Gastrocnemius medialis (tissue), 4 donors: ENCODE data around the gene CDK14. TPM values are rescaled to one million over a fixed set of nuclear protein-coding genes. Genes with fewer than 3 reads are reported as not detected.
"Not testable (repeated sequence)": the region's sequence is repeated elsewhere in the genome, so short reads cannot be mapped to it uniquely, and the experiment has no call there.

Experiments
- ATAC-seq, 2 donors: fragments of 150-250 bp; one replicate each; pipeline ENCODE4 v1.9.1; 2016
- DNase-seq, 2 donors: peaks; one replicate each; pipeline ENCODE4 v3.0.0-alpha.2; 2019
- H3K27ac ChIP-seq, 4 donors: fragments of 200-600 bp; sonication (generic); 1 replicate in 1 of 4; 2 replicates in 3 of 4; pipeline ENCODE4 v1.5.1; 2016 to 2018; ENCODE audit warnings: mild to moderate bottlenecking in 2 of 4, moderate library complexity in 1 of 4
- H3K27me3 ChIP-seq, 3 donors: fragments of 200-600 bp; sonication (generic) in 2 of 3; 1 replicate in 1 of 3; 2 replicates in 2 of 3; pipeline versions ENCODE4 v1.5.1 to v1.6.0; 2016 to 2019; ENCODE audit warnings: mild to moderate bottlenecking in 1 of 3, moderate library complexity in 1 of 3
- H3K36me3 ChIP-seq, 2 donors: fragments of 200-600 bp; sonication (generic) in 1 of 2; one replicate each; pipeline ENCODE4 v1.5.1; 2017 to 2018
- H3K4me1 ChIP-seq, 2 donors: fragments of 200-600 bp; sonication (generic) in 1 of 2; one replicate each; pipeline ENCODE4 v1.5.1; 2016 to 2017; ENCODE audit warnings: mild to moderate bottlenecking in 2 of 2
- H3K4me3 ChIP-seq, 4 donors: fragments of 200-600 bp; sonication (generic) in 3 of 4; 1 replicate in 1 of 4; 2 replicates in 3 of 4; pipeline ENCODE4 v1.5.1; 2016 to 2019; ENCODE audit warnings: mild to moderate bottlenecking in 2 of 4
- H3K9me3 ChIP-seq, 3 donors: fragments of 200-600 bp; sonication (generic) in 2 of 3; 1 replicate in 1 of 3; 2 replicates in 2 of 3; pipeline ENCODE4 v1.5.1; 2016 to 2019
- CTCF ChIP-seq, 5 experiments: fragments of 450-650 bp in 3 of 5; fragments of 200-600 bp in 2 of 5; sonication (generic) in 2 of 5; IDR thresholded peaks in 4 of 5; conservative IDR thresholded peaks in 1 of 5; 1 replicate in 4 of 5; 2 replicates in 1 of 5; pipeline ENCODE4 v1.5.1; 2016 to 2019; ENCODE audit warnings: antibody characterized with exemption in 5 of 5, mild to moderate bottlenecking in 3 of 5, moderate library complexity in 3 of 5
- POLR2A ChIP-seq, 2 donors: fragments of 450-650 bp; IDR thresholded peaks; one replicate each; pipeline ENCODE4 v1.6.1; 2017; ENCODE audit warnings: antibody characterized with exemption in 2 of 2, mild to moderate bottlenecking in 2 of 2, moderate library complexity in 2 of 2
- in situ Hi-C, 4 donors: fragments of 200-750 bp; cut with MboI; loops; one replicate each; pipeline versions ENCODE4 v1.15.0 to v1.8.0; 2017; ENCODE audit warnings: low sequenced_read_pairs in 4 of 4
- intact Hi-C: fragments of 100-400 bp; cut with DNase I; formaldehyde crosslinking; loops from one replicate; pipeline ENCODE4 v1.15.1; 2023; ENCODE audit warnings: low total_unique reads
- total RNA-seq, 4 donors: library from RNA; depleted of rRNA; stranded (reverse); fragments of >200 nt; gene quantifications; one replicate each; pipeline versions ENCODE4 v1.1.0 to v1.2.3, GENCODE V29; 2016

CDK14 gene
- total RNA-seq, 4 donors from 2014 or later, result 3.9 to 8.6 (median 7.3) TPM

- in situ Hi-C loops (no loop called here), intact Hi-C loops (no loop called here)
- Histone ChIP-seq H3K9me3 (no peaks in the 10 kb centered on the region), H3K27ac (peak overlapping the region; percentile 32 to 77 (median 52)), H3K36me3 (no peaks in the 10 kb centered on the region), H3K4me1 (peaks cover 17 to 39% of the 10 kb centered on the region in 2 donors), H3K27me3 (no peaks in the 10 kb centered on the region), H3K4me3 (peak overlapping the region in 2 of 4 donors; percentile 10)
- ATAC-seq, result peak; percentile 78 to 87
- peak in 1 of 2 donors; percentile 43 for DNase-seq
- TF ChIP-seq CTCF (IDR thresholded peaks at IDR 0.05 in 4 of 5, conservative IDR thresholded peaks at IDR 0.05 in 1 of 5) (no peak), POLR2A (IDR thresholded peaks at IDR 0.05) (no peak)
Observed at GRCh38 chr7:90766814-90767564, 170.9 kb downstream of the CDK14 start.

- DNase-seq, result no peak
- intact Hi-C loops, result no loop called here
- peaks cover 17 to 39% of the 10 kb centered on the region in 2 donors for H3K4me1 ChIP-seq
- ATAC-seq, result no peak
- no peaks in the 10 kb centered on the region for H3K36me3 ChIP-seq
- no peaks in the 10 kb centered on the region for H3K9me3 ChIP-seq
- TF ChIP-seq POLR2A (IDR thresholded peaks at IDR 0.05) (no peak), CTCF (IDR thresholded peaks at IDR 0.05 in 4 of 5, conservative IDR thresholded peaks at IDR 0.05 in 1 of 5) (no peak)
- no peaks in the 10 kb centered on the region for H3K27me3 ChIP-seq
- H3K4me3 ChIP-seq, result no peak overlapping the region
- H3K27ac ChIP-seq, result no peak overlapping the region
- in situ Hi-C loops, result no loop called here
Observed at GRCh38 chr7:90768301-90768700, 172.2 kb downstream of the CDK14 start.

GRCh38 chr7:90769036-90769435, 172.9 kb downstream of the CDK14 start:
- H3K27me3 ChIP-seq, result no peaks in the 10 kb centered on the region
- peaks cover 17 to 39% of the 10 kb centered on the region in 2 donors for H3K4me1 ChIP-seq
- no peak overlapping the region for H3K27ac ChIP-seq
- ATAC-seq, result no peak
- H3K4me3 ChIP-seq, result no peak overlapping the region
- H3K36me3 ChIP-seq, result no peaks in the 10 kb centered on the region
- in situ Hi-C loops, result no loop called here
- TF ChIP-seq POLR2A (IDR thresholded peaks at IDR 0.05) (no peak), CTCF (IDR thresholded peaks at IDR 0.05 in 4 of 5, conservative IDR thresholded peaks at IDR 0.05 in 1 of 5) (no peak)
- intact Hi-C loops, result no loop called here
- no peaks in the 10 kb centered on the region for H3K9me3 ChIP-seq
- no peak for DNase-seq

DNA sequence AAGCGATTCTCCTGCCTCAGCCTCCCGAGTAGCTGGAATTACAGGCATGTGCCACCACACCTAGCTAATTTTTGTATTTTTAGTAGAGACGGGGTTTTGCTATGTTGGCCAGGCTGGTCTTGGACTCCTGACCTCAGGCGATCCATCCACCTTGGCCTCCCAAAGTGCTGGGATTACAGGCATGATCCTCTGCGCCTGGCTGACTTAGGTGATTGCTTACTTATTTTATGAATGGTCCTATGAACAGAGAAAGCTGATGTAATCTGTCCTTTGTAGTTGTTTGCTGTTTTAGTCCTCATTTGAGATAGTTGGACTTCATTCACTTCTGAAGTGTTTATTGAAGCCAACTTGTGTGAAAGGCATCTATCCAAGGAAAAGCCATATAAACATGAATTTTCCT, 173.4 kb downstream of the CDK14 start:
- in situ Hi-C loops, result not testable (repeated sequence)

DNA sequence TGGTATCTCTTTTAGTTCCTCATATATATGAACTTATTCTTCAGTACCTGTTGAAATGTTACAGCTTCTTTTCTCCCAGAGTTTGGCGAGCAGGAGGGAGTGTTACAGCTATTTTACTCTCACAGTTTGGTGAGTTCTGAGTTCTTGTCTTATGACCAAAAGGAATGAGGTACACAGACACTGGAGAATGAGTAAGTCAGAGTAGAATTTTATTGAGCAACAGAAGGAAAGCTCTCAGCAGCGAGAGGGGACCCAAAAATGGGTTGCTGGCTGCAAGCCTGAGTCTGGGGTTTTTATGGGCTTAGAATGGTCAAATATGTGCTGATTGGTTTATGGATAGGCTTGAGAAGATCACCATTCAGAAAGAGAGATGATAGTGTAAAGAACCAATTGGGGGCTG, 175.2 kb downstream of the CDK14 start:
- ATAC-seq, result no peak
- in situ Hi-C loops (no loop called here), intact Hi-C loops (no loop called here)
- Histone ChIP-seq H3K27ac (no peak overlapping the region), H3K27me3 (no peaks in the 10 kb centered on the region), H3K4me1 (peaks cover 15 to 28% of the 10 kb centered on the region in 2 donors), H3K36me3 (no peaks in the 10 kb centered on the region), H3K9me3 (no peaks in the 10 kb centered on the region), H3K4me3 (no peak overlapping the region)
- DNase-seq, result no peak
- TF ChIP-seq CTCF (IDR thresholded peaks at IDR 0.05 in 4 of 5, conservative IDR thresholded peaks at IDR 0.05 in 1 of 5) (no peak), POLR2A (IDR thresholded peaks at IDR 0.05) (no peak)

More for the DNA sequence above, 173.4 kb downstream of the CDK14 start:
- H3K4me3 ChIP-seq, H3K27me3 ChIP-seq, H3K9me3 ChIP-seq, H3K36me3 ChIP-seq, ATAC-seq, H3K27ac ChIP-seq, intact Hi-C loops, DNase-seq: not testable (repeated sequence)
- H3K4me1 ChIP-seq, result peaks cover 17 to 39% of the 10 kb centered on the region in 2 donors
